PC-9 (cell line): ENCODE measurements around the gene BCL2A1.

Source experiments
- EZH2 ChIP-seq: fragments of 200-600 bp; sonication (generic); IDR thresholded peaks from 2 replicates; pipeline ENCODE4 v1.8.0; 2017; ENCODE audit warnings: antibody characterized with exemption, low read depth
- TF ChIP-seq, protein P1 (sequence below): fragments of 200-600 bp; sonication (generic); conservative IDR thresholded peaks from 2 replicates; pipeline ENCODE4 v1.6.1; 2017; ENCODE audit warnings: mixed run types, antibody characterized with exemption, mild to moderate bottlenecking, moderate library complexity

DNA sequence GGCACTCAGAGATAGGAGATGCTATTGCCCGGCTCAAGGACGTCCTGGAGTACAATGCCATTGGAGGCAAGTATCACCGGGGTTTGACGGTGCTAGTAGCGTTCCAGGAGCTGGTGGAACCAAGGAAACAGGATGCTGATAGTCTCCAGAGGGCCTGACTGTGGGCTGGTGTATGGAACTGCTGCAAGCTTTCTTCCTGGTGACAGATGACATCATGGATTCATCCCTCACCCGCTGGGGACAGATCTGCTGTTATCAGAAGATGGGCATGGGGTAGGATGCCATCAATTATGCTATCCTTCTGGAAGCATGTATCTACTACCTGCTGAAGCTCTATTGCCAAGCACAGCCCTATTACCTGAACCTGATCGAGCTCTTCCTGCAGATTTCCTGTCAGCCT, 26.4 kb downstream of the BCL2A1 start:
- TF ChIP-seq EZH2, result no peak
- TF ChIP-seq, protein P1, sequence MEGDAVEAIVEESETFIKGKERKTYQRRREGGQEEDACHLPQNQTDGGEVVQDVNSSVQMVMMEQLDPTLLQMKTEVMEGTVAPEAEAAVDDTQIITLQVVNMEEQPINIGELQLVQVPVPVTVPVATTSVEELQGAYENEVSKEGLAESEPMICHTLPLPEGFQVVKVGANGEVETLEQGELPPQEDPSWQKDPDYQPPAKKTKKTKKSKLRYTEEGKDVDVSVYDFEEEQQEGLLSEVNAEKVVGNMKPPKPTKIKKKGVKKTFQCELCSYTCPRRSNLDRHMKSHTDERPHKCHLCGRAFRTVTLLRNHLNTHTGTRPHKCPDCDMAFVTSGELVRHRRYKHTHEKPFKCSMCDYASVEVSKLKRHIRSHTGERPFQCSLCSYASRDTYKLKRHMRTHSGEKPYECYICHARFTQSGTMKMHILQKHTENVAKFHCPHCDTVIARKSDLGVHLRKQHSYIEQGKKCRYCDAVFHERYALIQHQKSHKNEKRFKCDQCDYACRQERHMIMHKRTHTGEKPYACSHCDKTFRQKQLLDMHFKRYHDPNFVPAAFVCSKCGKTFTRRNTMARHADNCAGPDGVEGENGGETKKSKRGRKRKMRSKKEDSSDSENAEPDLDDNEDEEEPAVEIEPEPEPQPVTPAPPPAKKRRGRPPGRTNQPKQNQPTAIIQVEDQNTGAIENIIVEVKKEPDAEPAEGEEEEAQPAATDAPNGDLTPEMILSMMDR, result no peak
